ENCODE measurements around the gene ACTA2.

DNA sequence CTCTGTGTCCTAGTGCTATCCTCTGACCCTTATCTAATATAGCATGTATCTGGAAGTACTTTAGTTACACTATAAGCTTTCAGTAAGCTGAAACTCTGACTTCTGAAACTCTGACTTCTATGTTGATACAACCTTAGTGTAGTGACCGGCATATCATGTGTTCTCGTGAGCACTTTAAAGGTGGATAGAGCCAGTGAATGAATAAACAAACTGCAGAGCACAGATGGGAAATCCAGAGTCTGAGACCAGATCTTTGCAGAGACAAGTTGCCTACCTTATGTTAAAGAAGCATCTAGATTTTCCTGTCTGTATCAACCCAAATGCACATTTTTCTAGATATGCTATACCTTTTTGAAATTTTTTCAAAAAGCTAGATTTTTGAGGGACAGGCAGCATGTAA is 3.5 kb downstream of the ACTA2 start:
- TF ChIP-seq, protein P1, sequence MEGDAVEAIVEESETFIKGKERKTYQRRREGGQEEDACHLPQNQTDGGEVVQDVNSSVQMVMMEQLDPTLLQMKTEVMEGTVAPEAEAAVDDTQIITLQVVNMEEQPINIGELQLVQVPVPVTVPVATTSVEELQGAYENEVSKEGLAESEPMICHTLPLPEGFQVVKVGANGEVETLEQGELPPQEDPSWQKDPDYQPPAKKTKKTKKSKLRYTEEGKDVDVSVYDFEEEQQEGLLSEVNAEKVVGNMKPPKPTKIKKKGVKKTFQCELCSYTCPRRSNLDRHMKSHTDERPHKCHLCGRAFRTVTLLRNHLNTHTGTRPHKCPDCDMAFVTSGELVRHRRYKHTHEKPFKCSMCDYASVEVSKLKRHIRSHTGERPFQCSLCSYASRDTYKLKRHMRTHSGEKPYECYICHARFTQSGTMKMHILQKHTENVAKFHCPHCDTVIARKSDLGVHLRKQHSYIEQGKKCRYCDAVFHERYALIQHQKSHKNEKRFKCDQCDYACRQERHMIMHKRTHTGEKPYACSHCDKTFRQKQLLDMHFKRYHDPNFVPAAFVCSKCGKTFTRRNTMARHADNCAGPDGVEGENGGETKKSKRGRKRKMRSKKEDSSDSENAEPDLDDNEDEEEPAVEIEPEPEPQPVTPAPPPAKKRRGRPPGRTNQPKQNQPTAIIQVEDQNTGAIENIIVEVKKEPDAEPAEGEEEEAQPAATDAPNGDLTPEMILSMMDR (IDR thresholded peaks at IDR 0.05) = no peak
- no peak for TF ChIP-seq ZFX (IDR thresholded peaks at IDR 0.05; ENCODE audit: borderline replicate concordance)
